Midbrain (tissue), 1 donor: ENCODE measurements around the gene RNPS1.
"Not testable (repeated sequence)": the region's sequence is repeated elsewhere in the genome, so short reads cannot be mapped to it uniquely, and the experiment has no call there.

Experiments
- DNase-seq: peaks from one replicate; lab custom pipeline; 2025; lab: John Stamatoyannopoulos, UW

RNPS1 gene

DNA sequence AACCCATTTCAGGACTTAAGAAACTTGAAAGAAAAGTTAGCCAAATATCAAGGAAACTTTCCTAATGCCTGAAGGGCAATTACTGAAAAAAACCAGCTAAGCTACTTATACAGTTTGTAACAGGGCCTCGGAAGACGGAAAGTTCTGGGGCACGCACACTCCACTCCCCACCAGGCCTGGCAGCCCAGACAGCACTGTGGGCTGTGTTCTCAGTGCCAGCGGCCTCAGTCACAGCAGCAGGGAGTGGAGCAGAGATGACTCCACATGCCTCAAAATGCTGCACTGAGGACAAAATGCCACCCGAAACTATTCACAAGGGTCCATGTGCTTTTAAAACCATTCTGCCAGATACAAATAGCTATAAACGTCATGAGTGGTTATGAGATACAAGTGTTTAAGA lies 10.2 kb downstream of the RNPS1 start:
- no peak for DNase-seq

DNA sequence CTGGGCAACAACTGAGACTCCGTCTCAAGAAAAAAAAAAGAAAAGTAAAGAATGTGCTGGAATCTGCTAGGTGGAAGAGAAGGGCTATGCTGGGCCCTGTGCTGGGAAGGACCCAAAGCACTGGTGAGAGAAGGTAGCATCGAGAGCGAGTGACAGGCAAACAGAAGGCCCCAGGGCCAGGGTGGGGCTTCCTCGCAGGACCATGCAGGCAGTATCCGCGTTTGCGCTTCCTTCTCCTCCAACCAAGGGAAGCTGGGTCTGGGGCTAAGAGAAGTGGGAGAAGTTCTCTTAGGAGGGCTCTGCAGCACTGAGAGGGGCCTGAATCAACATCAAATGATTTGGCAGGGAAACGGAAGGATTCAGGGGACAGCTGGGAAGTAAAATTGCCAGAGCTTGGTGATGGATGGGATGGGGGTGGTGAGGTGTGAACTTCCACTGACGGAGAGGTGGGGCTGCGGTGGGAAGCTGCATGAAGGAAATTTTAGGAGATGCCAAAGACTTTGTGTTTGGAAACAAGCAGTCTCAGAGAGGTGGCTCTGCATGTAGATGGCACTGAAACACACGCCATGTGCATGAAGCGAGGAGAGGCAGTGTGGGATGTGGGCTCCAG lies 11.3 kb downstream of the RNPS1 start:
- DNase-seq: no peak

DNA sequence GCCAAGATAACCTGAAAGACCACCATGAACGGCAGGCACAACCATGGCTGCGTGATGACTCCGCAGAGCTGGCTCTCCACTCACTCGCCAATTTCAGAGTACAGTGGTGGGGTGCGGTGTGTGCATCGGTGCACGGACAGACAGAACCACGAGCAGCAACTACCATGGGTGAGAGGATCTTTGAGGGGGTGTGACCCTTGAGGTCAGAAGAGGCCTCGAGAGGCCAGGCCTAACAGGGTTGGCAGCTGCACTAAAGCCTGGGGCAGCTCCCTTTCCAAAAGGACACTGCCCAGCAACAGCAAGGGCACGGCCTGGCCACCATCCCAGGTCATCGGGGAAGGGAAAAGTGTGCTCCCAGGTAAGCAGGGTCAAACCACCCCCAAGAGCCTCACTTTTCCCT lies 14.6 kb downstream of the RNPS1 start:
- DNase-seq: no peak

DNA sequence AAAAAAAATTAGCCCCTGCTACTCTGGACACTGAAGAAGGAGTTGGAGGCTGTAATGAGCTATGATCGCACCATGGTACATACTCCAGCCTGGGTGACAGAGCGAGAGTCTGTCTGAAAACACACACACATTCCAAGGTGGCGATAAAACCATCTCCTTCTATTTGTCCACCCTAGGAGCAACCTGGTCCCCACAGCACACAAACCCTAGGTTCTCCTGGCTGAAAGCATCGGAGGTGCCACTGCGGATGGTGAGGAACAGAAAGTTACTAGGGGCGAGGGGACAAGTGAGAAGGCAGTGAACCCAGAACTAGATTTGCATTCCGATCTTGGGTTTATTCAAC lies 15.1 kb downstream of the RNPS1 start:
- no peak for DNase-seq

DNA sequence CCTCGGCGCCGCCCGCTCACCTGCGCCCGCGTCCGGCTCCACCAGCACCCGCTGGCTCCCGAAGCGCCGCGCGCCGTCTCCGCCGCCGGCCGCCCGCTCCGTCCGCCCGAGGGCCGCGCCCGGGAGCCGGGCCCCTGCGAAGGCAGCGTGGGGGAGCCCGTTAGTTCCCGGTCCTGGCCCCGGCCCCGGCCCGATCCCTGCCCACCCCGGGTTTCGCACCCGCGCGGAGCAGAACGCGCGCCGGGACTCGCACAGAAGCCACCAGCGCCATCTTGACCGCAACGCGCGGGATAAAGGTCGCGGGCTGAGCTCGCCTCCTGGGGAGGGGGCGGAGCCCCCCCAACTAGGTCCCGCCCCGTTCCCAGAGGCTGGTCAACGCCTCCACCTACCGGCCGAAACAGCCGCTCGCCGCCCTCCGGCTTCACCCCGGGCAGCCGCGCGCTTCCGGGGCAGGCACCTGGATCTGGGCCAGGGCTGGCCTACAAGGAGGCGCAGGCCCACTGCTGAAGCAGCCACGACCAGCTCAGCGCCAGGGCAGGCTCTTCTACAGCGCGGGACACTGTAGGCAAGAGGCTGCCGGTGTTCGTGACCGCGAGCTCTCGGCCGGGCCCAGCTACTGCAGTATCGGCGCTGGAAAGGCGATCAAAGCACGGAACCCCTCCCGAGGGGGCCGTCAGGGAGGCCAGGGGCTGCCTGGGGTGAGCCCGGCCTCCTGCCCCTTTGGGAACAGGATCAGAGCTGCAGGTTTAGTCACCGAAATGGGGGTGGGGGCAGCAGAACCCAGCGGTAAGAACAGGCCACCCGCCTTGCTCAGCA lies 16.4 kb downstream of the RNPS1 start, which contains the start of gene ECI1:
Gene ECI1 (minus strand): TSS at position 292 of the 816 bp plus-strand sequence. CDS start 21 bp downstream, at position 271.
- DNase-seq: peak; percentile 96

DNA sequence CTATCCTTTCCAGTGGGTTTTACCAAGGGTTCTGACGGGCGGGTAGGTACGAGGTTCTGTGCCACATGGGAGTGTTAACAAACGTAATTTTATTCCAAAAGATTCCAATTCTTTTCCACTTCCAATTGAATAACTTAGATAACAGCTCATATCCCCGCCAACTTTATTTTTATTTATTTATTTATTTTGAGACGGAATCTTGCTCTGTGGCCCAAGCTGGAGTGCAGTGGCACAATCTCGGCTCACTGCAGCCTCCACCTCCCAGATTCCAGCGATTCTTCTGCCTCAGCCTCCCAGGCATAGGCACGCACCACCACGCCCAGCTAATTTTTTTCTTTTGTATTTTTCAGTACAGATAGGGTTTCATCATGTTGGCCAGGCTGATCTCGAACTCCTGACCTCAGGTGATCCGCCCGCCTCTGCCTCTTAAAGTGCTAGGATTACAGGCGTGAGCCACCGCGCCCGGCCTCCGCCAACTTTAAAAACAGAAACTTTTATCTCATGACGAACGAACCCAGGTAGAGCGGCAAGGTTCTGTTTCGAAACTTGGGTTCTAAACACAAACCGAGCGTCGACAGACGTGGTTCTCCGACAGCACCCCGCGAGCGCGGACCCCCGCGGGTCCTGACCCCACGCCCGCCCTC lies 17.2 kb downstream of the RNPS1 start:
- no peak for DNase-seq

DNA sequence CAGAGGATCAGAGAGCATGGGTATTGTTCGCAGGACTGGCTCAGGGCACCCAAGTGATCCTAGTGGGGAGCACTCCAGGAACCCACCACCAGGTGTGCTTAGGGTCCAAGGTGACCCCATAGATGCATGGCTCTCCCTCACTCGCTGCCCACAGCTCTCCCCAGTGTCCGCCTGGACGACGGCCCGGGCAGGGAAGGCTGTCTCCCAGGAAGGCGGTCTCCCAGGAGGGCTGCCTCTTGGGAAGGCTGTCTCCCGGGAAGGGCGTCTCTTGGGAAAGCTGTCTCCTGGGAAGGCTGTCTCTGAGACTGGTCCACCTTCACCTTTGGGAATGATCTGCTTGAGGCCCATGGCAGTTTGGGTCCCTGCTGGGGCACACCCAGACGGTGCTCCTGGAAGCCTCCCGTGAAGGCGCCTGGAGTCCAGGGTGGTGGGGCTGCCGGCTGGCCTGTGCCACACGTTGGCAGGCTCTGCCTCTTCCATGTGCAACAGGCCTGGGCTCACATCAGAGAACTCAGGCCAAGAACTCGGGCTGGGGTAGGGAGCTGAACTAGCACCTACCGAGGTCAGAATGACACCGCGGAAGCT lies 21.5 kb downstream of the RNPS1 start:
- no peak for DNase-seq

DNA sequence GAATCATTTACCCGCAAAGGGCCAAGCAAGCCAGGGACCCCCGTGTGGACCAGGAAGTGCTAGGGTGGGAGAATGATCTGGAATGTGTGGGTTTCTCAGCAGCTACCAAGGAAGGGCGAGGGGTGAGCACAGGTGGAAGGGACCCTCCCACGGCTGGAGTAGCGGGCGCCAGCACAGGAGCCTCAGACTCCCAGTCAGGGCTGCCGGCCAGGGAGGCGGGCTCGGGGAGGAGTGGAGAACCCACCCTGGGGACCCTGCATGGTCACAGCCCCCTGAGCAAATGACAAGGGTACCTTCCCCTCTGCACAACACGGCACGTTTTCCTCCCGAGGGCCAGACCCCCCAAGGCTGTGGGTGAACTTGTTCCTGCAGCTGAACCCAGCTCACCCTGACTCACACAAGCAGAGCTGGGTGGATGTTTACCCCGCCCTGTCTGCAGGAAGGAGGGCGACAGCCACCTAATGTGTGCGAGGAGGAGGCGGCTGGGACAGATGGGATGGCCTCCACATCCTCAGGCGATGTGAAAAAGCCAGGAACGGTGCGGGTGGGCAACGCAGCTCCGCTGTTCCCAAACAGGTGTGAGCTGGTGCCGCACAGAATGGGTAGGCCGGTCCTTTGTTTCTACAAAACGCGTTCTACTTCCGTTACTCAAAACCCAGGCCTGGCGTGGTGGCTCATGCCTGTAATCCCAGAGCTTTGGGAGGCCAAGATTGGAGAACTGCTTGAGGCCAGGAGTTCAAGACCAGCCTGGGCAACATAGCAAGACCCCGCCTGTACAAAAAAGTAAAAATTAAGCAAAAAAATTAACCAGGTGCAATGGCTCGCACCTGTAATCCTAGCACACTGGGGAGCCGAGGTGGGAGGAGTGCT lies 22.8 kb downstream of the RNPS1 start:
- no peak for DNase-seq

DNA sequence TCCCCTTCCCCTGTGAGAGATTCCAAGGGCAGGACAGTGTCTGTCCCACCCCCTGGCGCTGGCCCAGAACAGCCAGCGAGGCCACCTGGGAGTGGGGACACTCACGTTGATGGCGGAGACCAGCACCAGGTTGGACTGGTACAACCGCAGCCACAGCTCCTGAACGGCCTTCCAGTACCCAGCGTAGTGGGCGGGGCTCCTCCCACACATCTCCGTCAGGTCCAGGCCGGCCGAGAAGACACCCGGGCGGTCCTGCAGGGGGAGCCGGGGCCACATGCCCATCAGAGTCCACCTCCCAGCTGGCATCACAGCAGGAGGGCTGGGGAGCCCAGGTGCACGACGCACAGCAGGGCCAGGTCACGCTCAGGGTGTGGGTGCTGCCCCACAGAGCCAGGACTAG lies 23.6 kb downstream of the RNPS1 start:
- no peak for DNase-seq

DNA sequence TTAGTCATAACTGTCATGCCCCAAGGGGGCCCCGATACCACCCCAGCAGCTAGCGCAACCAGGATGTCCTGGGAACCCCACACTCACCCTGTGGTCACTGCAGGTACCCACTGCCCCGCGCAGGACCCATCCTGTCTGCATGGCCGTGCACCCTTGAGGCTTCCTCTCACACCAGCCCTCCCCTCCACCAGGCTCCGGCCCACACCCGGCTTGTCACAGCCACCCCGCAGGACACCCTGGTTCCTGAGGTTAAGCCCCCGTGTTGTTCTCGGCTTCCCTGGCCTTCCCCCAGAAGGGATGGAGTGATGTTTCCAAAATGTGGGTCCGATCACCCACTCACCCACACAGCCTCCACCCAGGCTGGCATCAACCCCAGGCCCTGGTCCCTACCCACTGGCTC lies 24.1 kb downstream of the RNPS1 start:
- no peak for DNase-seq

DNA sequence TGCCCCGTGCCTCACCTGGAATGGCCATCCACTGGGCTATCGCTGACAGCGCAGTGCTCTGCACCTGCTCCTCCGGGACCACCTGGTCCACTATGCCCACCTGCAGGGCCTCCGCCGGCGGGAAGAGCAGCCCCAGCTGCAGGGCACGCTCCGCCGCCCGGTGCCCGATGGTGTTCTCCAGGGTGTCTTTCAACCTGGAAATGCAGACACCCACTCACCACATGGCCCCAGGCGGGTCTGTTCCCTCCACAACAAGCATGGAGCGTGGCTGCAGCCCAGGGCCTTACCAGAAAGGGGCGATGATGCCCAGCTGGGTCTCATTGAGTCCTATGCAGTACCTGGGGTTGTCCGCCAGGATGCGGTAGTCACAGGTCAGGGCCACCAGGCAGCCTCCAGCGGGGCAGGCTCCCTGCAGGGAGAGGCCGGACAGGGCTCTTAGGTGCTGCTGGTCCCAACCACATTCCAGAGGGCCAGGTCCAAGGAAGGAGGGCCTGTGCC lies 24.8 kb downstream of the RNPS1 start:
- no peak for DNase-seq

DNA sequence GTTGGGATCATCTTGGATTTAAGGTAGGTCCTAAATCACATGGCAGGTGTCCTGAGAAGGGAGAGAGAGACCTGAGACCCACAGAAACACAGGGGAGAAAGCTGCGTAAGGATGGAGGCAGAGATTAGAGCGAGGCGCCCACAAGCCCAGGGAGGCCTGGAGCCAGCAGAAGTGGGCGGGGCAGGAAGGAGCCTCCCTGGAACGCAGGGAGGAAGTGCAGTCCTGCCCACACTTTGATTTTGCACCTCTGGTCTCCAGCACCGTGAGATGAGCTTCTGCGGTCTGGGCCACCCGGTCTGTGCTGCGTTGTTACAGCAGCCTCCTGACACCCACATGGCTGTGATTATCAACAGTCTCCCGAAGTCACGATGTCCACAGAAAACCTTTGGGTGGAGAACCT lies 25.3 kb downstream of the RNPS1 start:
- DNase-seq: no peak

DNA sequence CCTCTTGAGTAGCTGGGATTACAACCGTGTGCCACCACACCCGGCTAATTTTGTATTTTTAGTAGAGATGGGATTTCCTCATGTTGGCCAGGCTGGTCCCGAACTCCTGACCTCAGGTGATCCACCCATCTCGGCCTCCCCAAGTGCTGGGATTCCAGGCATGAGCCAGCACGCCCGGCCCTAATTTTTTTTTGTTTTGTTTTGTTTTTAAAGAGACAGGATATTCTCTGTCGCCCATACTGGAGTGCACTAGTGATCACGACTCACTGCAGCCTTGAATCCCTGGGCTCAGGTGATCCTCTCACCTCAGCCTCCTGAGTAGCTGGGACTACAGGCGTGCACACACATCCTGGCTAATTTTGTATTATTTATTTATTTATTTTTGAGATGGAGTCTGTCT lies 27.6 kb downstream of the RNPS1 start:
- DNase-seq: not testable (repeated sequence)

DNA sequence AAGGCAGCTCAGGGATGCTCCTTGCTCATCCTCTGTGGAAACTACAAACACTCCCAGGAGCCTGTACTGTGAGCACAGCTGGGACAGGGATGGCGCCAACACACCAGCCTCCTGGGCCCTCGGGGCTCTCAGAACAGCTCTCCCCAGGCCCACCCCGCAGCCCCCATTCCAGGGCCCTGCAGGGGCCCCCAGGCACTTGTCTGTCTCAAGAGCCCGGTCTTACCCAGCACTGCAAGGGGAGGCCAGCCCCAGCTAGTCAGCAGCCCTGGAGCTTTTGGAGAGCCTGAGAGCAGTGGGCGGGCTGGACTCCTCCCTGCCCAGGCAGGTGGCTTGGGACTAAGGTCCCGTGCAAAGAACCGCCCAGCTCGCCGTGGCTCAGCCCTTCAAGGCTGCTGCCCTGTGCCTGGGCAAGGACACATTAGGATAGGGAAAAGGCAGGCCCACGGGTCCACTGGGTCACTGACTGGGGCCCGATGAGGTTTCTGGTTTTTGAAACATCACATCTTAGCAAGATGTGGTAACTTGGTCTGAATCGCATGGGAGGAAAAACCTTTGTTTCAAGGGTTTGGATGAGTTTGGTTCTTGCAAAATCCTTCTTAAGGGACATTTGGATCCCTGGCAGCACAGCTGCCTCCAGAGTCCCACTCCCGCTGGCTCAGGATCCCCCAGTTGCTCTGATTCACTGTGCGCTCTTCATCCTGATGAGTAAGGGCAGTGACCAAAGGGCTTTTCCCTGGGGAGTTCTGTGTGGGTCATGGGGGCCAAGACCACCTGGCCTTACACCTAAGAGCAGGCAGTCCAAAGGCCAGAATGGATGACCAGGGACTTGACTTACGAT lies 28.9 kb downstream of the RNPS1 start:
- DNase-seq: no peak

DNA sequence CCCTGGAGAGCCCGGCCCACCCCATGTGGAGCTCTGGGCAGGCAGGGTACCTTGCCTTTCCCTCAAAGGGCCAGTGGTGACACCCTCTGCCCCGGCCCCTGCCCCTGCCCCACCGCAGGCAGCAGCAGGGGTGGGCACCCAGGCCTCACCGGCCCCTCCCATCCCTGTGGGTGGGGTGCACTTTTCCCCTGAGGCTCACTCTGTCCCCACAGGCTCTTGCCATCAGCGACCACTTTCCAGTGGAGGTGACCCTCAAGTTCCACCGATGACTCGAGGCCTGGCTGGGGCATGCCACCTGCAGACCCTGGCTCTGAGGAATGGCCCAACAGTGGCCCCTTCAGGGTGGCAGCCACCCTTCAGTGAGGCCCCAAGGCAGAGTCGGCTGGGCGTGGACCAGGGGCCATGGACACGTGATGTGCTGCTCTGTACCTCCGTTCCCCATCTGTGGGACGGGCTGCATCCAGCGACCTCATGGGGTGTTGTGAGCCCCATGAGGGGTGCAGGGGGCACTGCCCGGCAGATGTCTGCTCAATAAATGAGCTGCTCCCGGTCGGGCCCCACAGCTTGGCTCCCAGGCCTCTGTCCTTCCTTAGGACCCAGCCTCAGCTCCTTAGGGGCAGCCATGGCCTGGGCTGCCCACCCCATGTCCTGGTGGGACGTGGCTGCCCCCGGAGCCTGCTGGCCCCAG lies 29.6 kb downstream of the RNPS1 start:
- DNase-seq: no peak

DNA sequence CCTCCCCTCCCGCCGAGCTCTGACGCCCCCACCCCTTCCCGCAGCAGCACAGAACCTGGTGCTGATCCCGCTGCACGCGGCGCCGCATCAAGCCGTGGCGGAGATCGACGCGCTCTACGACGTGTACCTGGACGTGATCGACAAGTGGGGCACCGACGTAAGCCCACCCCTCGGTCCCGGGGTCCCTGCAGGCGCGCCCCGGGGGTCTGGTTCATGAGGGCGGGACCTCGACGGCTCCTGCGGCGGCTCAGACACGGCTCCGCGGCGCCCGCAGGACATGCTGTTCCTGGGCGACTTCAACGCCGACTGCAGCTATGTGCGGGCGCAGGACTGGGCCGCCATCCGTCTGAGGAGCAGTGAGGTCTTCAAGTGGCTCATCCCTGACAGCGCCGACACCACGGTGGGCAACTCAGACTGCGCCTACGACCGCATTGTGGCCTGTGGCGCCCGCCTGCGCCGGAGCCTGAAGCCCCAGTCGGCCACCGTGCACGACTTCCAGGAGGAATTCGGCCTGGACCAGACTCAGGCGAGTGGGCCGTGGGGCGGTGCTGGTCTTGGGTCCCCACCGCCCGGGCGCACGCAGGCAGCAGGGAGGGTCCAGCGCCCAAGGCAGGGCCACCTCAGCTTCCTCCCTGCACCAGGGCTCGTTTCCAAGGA lies 30.3 kb downstream of the RNPS1 start:
- no peak for DNase-seq

DNA sequence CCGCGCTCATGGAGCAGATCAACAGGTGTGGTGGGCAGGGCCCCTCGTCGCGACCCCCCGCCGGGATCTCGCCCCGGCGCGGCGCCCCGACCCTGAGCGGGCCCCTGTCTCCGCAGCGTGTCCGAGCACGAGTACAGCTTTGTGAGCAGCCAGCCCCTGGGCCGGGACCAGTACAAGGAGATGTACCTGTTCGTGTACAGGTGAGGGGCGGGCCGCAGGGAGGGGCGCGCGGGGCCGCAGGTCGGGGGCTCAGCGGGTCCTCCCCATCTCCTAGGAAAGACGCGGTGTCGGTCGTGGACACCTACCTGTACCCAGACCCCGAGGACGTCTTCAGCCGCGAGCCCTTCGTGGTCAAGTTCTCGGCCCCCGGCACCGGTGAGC lies 30.8 kb downstream of the RNPS1 start:
- DNase-seq: no peak

DNA sequence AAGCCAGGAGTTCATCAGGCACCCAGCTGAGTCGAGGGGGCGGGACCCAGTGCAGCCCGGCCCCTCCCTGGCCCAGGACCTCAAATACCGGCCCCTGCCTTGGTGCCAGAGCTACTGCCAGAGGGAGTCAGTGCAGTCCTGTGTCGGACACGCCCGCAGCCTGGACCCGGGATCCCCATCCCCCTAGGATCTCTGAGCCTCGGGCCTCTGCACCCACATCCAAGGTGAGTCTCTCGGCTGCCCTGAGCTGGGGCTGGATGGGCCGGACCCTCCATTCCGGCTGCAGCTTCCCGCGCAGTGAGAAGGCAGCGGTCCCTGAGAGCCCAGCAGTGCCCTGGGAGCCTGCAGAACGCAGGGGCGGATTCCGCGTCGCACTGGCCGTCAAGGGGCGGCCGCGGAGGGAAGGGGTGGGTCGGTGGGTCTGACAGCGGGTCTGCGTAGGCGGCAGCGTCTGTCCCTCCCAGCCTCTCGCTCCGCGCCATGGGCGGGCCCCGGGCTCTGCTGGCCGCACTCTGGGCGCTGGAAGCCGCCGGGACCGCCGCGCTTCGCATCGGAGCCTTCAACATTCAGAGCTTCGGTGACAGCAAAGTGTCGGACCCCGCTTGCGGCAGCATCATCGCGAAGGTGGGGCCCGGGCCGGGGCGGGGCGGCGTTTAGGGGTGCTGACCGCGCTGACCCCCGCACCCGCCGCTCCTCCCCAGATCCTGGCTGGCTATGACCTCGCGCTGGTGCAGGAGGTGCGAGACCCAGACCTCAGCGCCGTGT lies 31.4 kb downstream of the RNPS1 start, which contains the start of gene DNASE1L2:
Gene DNASE1L2 (plus strand): TSS at position 108 of the 765 bp plus-strand sequence. CDS start 373 bp downstream, at position 481.
- DNase-seq: no peak
